NCI-H2081 (cell line): ENCODE data around the gene LRCOL1.

Experiments used
- DNase-seq, 2 experiments: peaks; one replicate each; lab custom pipeline; 2025; lab: John Stamatoyannopoulos, UW

The LRCOL1 gene

DNA sequence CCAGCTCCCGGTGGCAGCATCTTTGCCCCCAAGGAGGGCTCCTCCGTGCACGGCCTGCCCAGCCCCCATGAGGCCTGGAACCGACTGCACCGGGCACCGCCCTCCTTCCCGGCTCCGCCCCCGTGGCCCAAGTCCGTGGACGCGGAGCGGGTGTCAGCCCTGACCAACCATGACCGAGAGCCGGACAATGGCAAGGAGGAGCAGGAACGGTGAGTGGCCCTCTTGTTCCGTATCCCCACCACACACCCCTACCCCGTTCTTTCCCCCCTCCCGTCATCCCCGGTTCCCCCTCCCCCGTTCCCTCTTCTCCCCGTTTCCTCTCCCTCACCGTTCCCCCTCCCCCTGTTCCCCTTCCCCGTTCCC lies 28.3 kb downstream of the LRCOL1 start:
- DNase-seq, result no peak

GRCh38 chr12:132581348-132582057 lies 28.9 kb downstream of the LRCOL1 start:
- DNase-seq, result no peak

- DNase-seq, result no peak
Observed at GRCh38 chr12:132580701-132581292, 29.6 kb downstream of the LRCOL1 start.

- DNase-seq, result no peak
Observed at GRCh38 chr12:132579744-132580143, 30.6 kb downstream of the LRCOL1 start.

GRCh38 chr12:132578826-132579225 lies 31.6 kb downstream of the LRCOL1 start:
- no peak for DNase-seq

DNA sequence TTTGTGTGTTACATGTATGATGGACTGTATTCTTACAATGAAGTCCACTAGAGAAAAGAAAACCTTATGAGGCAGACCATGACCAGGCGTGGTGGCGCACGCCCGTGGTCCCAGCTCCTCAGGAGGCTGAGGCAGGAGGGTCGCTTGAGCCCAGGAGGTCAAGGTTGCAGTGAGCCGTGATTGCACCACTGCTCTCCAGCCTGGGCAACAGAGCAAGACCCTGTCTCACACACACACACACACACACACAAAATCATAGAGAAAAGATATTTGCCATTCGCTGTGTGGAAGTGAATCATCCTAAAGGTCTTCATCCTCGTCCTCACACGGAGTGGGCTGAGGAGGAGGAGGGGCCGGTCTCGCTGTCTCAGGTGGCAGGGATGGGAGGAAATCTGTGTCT lies 32.3 kb downstream of the LRCOL1 start:
- no peak for DNase-seq

- DNase-seq, result no peak
Observed at GRCh38 chr12:132577191-132577920, 33.0 kb downstream of the LRCOL1 start.

GRCh38 chr12:132576701-132577100 lies 33.7 kb downstream of the LRCOL1 start:
- no peak for DNase-seq

GRCh38 chr12:132575661-132576060 lies 34.7 kb downstream of the LRCOL1 start:
- no peak for DNase-seq

- no peak for DNase-seq
Observed at GRCh38 chr12:132574271-132574996, 35.9 kb downstream of the LRCOL1 start.

- DNase-seq, result no peak
Observed at GRCh38 chr12:132572801-132573760, 37.3 kb downstream of the LRCOL1 start.

- DNase-seq, result no peak
Observed at GRCh38 chr12:132572106-132572505, 38.3 kb downstream of the LRCOL1 start.

DNA sequence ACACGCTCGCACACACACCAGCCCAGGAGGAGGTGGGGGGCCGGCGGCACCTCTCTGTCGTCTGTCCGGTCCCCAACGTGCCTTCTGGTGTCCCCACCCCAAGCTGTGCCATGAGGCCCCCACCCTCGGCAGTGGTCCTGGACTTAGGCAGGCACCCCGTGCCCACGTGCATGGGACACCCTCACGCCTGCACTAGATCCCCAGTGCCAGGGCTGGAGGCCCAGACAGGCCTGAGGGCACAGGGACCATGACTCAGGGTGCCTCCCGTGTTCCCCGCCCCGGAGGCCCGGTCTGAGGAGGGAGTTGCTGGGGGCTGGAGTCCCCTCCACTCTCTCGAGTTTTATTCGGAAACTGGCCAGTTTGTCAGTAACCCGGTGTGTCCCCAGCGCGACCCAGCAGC lies 38.8 kb downstream of the LRCOL1 start:
- DNase-seq, result no peak

- no peak for DNase-seq
Observed at GRCh38 chr12:132571051-132571450, 39.3 kb downstream of the LRCOL1 start.

DNA sequence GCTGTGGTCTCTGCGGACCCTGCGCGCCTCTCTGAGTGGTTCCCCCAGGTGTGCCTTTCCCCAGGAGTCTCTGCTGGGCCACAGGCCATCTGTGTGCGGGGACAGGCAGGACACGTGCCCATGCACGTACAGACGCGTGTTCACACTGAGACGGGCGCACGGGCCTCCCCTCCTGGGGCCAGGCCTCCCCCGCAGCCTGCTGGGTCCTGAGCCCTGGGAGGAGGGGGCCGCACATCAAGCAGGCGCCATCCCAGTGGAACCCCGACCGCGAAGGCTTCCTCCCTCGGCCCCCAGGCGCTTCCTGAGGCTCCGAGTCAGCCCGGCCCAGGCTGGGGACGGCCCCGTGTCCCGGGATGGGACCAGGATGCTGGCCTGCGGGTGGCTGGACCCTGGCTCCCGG lies 39.7 kb downstream of the LRCOL1 start:
- no peak for DNase-seq

- DNase-seq, result no peak
Observed at GRCh38 chr12:132569856-132570480, 40.4 kb downstream of the LRCOL1 start.

- DNase-seq, result no peak
Observed at GRCh38 chr12:132568826-132569480, 41.4 kb downstream of the LRCOL1 start.

DNA sequence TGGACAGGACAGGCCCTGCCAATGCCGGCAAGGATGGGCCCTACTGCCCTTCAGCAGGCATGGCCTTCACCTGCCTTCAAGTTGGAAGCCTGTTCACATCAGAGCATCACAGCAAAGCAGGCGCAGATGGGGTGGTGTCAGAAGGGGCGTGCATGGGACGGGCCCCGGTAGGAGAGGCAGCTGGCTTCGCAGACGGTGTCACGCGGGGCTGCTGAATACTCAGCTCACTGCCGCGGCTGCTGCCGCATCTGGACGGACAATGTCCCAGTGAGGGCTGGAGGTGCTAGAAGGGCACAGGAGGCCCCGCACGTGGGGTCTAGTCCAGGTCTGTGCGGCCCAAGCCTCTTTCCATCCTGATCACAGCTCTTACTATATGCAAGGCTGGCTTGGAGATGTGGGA lies 42.1 kb downstream of the LRCOL1 start:
- DNase-seq, result no peak

DNA sequence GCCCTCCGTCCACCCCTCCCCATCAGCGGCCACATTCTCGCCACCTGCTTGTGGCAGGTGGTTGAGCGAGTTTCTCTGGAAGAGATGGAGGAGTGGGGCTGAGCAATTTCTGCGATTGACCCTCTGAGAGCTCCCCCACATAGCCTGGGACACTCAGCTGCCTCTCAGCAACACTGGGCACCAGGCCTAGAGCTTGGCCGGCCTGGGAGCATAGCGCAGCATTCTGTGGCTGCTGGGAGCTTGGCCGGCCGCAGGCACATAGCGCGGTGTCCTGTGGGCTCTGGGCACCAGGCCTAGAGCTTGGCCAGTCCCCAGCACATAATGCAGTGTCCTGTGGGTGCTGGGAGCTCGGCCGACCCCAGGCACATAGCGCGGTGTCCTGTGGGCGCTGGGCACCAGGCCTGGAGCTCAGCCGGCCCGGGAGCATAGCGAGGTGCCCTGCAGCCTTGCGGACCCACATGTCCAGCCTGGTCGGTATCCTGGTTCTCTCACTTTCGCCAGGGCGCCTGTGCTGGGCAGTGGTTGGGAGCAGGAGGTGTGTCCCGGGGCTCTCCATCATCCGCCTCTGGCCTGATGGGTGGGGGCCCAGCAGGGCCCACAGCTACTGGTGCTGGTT lies 43.8 kb downstream of the LRCOL1 start:
- DNase-seq, result no peak

- no peak for DNase-seq
Observed at GRCh38 chr12:132565365-132565764, 45.0 kb downstream of the LRCOL1 start.
